Osteocyte (in vitro differentiated cells): ENCODE measurements around the gene TUBB1. TPM values are rescaled to one million over a fixed set of nuclear protein-coding genes. Genes with fewer than 3 reads are reported as not detected.

Experiments used
- DNase-seq: peaks from one replicate; pipeline ENCODE4 v3.0.0; 2021; ENCODE audit warnings: mixed read lengths; ENCODE audit not compliant: unreplicated experiment; ENCODE audit errors: extremely low spot score
- H3K27ac Mint-ChIP-seq: one replicate; pipeline ENCODE4 v1.8.0; 2021; ENCODE audit warnings: mild to moderate bottlenecking, mixed read lengths; ENCODE audit not compliant: unreplicated experiment
- H3K27me3 Mint-ChIP-seq: one replicate; pipeline ENCODE4 v1.8.0; 2021; ENCODE audit warnings: mixed read lengths; ENCODE audit not compliant: unreplicated experiment
- H3K36me3 Mint-ChIP-seq: one replicate; pipeline ENCODE4 v1.8.0; 2021; ENCODE audit warnings: mixed read lengths; ENCODE audit not compliant: unreplicated experiment
- H3K4me1 Mint-ChIP-seq: one replicate; pipeline ENCODE4 v1.8.0; 2021; ENCODE audit warnings: mixed read lengths; ENCODE audit not compliant: unreplicated experiment
- H3K4me3 Mint-ChIP-seq: one replicate; pipeline ENCODE4 v1.8.0; 2021; ENCODE audit warnings: mild to moderate bottlenecking, moderate library complexity, mixed read lengths; ENCODE audit not compliant: unreplicated experiment
- H3K9me3 Mint-ChIP-seq: one replicate; pipeline ENCODE4 v1.8.0; 2021; ENCODE audit warnings: mixed read lengths; ENCODE audit not compliant: unreplicated experiment
- CTCF ChIP-seq: fragments of 200-600 bp; sonication (generic); IDR thresholded peaks from 2 replicates; pipeline ENCODE4 v1.5.0; 2021; ENCODE audit warnings: antibody characterized with exemption, mild to moderate bottlenecking, moderate library complexity
- total RNA-seq: library from RNA; stranded (reverse); gene quantifications from 2 replicates; pipeline ENCODE4 v1.2.1, GENCODE V29; 2021

The TUBB1 gene
- total RNA-seq, 1 donor from 2014 or later = not detected

- Mint-ChIP-seq H3K4me3 (no peak overlapping the region), H3K36me3 (no peaks in the 10 kb centered on the region), H3K27ac (no peak overlapping the region), H3K9me3 (no peaks in the 10 kb centered on the region), H3K4me1 (peaks cover 36% of the 10 kb centered on the region), H3K27me3 (no peaks in the 10 kb centered on the region)
- DNase-seq = no peak
- no peak for TF ChIP-seq CTCF
These were observed 3.8 kb upstream of the TUBB1 start for GRCh38 chr20:59015411-59015810.

GRCh38 chr20:59015812-59016711, 3.2 kb upstream of the TUBB1 start:
- Mint-ChIP-seq H3K27me3 (no peaks in the 10 kb centered on the region), H3K4me1 (peaks cover 36% of the 10 kb centered on the region), H3K4me3 (no peak overlapping the region), H3K9me3 (no peaks in the 10 kb centered on the region), H3K36me3 (no peaks in the 10 kb centered on the region), H3K27ac (peak overlapping the region; percentile 24)
- DNase-seq = peak; percentile 73
- TF ChIP-seq CTCF = no peak

GRCh38 chr20:59016795-59017492, 2.3 kb upstream of the TUBB1 start:
- Mint-ChIP-seq H3K4me3 (no peak overlapping the region), H3K27me3 (no peaks in the 10 kb centered on the region), H3K27ac (no peak overlapping the region), H3K9me3 (no peaks in the 10 kb centered on the region), H3K36me3 (no peaks in the 10 kb centered on the region), H3K4me1 (peaks cover 34% of the 10 kb centered on the region)
- peak; percentile 19 for DNase-seq
- TF ChIP-seq CTCF = no peak

- no peak for TF ChIP-seq CTCF
- H3K27me3 Mint-ChIP-seq = no peaks in the 10 kb centered on the region
- H3K36me3 Mint-ChIP-seq = peaks cover 1% of the 10 kb centered on the region
- peak; percentile 71 for DNase-seq
- H3K9me3 Mint-ChIP-seq = no peaks in the 10 kb centered on the region
- H3K4me3 Mint-ChIP-seq = no peak overlapping the region
- no peak overlapping the region for H3K27ac Mint-ChIP-seq
- peaks cover 36% of the 10 kb centered on the region for H3K4me1 Mint-ChIP-seq
These were observed 1.6 kb upstream of the TUBB1 start for GRCh38 chr20:59017493-59018231.
